Activated CD4-positive, alpha-beta T cell treated with anti-CD3 and anti-CD28 coated beads, Interleukin-2, amount 50 U/mL, for 48 hours (primary cell): ENCODE data around the gene MATN3.
"Not testable (repeated sequence)": the region's sequence is repeated elsewhere in the genome, so short reads cannot be mapped to it uniquely, and the experiment has no call there.

ENCODE experiments used
- DNase-seq, 2 experiments: peaks; one replicate each; pipeline ENCODE4 v3.0.0-alpha.2; 2020

MATN3 gene, protein sequence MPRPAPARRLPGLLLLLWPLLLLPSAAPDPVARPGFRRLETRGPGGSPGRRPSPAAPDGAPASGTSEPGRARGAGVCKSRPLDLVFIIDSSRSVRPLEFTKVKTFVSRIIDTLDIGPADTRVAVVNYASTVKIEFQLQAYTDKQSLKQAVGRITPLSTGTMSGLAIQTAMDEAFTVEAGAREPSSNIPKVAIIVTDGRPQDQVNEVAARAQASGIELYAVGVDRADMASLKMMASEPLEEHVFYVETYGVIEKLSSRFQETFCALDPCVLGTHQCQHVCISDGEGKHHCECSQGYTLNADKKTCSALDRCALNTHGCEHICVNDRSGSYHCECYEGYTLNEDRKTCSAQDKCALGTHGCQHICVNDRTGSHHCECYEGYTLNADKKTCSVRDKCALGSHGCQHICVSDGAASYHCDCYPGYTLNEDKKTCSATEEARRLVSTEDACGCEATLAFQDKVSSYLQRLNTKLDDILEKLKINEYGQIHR

DNA sequence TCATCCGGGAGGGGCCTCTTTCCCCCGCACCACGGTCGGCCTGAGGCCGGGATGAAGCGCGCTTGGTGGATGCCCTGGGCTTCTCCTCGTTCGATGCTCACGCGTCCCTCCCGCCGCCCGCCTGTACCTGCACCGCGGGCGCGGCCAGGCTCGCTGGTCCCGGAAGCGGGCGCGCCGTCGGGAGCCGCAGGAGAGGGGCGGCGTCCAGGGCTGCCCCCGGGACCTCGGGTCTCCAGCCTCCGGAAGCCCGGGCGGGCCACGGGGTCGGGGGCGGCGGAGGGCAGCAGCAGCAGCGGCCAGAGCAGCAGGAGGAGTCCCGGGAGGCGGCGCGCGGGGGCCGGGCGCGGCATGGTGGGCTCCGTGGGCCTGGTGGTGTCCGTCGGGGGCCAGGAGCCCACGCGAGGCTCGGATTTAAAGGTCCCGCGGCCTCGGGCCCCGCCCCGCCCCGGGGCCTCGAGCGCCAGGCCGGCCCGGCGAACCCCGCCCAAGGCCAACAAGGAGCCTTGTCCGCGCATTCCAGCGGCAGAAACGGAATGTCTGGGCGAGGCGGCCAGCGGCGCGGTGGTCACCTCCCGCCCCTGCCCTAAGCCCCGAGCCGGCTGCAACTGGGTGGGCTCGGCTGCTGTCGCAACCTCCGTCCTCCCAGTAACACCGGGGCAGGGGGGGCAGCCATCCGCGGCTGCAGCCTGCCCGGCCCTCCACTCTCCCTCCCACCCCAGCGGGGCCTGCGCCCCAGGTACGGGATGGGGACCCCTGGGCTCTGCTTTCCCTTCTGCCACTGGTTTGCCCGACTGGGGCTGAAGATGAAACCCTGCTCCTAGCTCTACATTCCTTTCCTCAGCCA, at the start of gene MATN3:
Gene MATN3, minus strand, starts transcription at position 387 of the 844 bp plus-strand sequence. Its CDS starts 37 bp downstream, at position 350.
- DNase-seq: peak in 1 of 2 experiments; percentile 11

DNA sequence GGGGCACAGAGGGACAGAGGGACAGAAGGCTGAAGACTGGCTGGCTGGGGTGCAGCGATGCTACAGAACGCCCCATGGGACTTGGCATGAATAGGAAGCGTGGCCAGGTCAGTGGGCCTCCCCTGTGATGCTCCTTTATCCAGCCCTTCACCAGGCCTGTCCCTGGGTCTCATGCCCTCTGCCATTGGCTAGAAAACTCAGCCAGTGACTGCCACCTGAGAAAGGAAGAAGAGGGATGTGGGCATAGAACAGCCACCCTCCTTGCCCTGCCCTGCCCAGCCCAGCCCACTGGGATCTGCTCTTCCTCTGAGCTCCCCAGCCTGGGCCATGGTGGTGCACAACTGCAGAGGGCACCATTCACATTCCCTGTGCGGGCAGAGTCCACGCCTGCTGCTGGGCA, 49.5 kb upstream of the MATN3 start:
- no peak for DNase-seq

DNA sequence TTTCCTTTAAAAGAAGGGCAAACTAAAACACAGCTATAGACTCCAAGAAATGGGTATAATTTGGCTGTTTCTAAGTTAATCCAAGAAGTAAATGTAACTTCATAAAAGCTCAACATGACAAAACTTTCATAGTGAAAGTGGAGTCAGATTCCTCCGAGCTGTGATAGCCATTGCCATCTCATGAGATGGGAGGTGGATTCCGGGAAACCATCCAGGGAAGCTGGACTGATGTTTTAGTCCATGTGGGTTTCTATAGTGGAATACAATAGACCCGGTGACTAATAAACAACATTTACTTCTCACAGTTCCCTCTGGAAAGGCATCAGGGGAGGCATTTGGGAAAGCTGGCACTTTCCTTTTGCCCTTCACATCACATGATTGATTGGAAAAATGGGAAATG, 49.0 kb upstream of the MATN3 start:
- DNase-seq: no peak

DNA sequence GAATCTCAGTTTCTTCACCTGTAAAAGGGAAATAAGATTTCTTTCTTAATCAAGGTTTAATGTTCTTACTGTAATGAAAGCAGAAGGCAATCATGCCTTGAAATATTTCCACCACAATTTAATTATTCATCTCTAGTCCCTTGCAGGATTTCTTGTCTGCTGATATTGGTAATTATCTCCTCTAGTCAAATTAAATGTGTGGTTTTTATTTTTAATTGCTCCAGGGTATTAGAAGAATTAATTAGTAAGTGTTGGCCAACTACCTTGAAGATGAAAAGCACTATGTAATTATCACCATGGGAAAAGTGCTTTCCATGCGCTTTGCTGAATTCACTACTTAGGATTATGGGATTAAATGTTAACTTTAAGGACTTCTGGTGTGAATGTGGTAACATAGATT, 47.6 kb upstream of the MATN3 start:
- no peak for DNase-seq

DNA sequence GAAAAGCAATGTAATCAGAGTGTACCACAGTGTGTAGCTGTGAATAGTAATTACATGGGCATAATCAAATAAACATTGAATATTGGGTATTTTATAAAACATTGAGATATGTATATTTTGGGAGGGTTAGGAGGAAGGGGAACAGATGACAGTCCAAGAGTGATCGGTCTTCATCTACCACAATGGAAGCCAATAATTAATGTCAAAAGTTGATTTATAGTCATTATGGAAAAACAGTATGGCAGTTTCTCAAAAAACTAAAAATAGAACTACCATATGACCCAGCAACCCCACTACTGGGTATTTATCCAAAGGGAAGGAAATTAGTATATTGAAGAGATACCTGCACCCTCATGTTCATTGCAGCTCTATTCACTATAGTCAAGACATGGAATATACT, 44.8 kb upstream of the MATN3 start:
- no peak for DNase-seq

DNA sequence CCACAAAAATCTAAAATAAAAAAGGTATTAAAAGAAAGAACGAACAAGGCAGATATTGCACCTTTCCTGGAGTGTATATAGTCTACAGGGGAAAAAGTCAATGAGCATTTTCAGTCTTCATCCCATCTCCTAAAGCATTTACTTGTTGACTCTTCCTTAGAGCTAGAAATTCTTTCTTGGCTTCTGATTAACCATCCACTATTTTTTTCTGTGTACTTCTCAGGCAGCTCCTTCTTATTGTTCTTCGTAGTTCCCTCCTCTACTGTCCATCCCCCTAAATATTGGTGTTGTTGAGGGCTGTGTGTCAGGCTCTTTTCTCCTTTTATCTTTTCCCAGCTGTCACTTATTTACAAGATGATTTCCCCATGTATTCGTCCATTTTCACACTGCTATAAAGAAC, 42.5 kb upstream of the MATN3 start:
- DNase-seq: no peak

DNA sequence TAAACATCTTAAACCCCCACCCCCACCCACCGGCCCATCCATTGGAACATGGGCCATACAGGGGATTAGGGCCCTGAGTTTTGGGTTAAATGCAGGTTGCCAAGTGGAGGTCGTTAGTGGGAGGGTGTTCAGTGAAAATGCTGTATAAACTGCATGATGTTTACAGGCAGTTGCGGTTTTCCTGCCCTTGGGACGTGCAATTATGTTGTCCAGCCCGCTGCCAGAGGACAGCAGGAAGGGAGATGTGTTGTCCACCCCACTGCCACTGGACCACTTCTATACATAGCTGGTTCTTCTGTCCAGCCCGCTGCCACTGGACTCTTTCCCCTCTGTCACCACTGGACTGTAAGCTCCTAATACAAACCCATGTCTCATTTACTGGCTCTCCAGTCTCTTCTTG, 41.7 kb upstream of the MATN3 start:
- DNase-seq: no peak

DNA sequence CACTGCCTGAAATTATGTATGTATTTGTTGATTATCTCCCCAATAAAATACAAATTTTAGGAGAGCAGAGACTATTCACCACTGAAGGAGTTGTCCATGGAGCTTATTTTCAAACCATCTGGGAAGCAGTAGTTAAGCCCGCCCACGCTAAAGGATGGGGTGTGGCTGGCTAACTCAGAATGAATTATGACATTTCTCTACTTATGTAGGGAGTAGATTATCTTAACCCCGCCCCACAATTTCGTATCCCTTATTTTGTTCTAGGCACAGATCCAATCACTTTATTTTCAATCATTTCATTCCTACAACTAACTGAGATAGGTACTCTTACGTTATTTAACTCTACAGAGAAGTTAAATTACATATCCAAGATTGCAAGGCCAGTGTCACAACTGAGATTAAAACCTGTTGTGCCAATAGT, 40.4 kb upstream of the MATN3 start:
- peak in 1 of 2 experiments; percentile 16 for DNase-seq

DNA sequence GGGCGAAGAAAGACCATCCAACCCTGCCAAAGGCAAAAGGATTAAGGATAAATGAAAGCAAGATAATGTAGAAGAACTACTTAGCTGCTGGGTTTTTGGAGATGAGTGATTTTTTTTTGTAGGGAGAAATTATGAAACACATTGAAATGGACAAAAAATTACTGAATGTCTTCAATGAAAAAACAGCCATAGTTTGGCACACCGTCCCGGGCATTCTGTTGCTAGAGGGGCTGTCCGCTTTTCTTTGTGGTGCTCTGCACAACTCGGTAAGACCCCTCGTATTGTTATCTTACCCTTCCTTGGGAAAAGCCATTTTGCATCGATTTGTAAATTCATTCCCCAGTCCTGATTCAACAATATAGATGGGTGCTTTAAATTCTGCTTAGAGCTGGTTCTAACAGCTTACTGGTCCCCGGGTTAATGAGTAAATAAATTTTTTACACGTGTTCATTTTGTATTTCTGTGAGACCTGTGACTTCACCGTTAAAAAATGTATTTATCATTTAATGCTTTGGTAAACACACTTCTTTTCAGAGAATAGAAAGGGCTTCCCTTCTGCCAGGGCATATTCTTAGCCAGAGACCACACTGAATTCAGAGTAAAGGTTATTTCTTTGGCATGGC, 39.9 kb upstream of the MATN3 start:
- no peak for DNase-seq

DNA sequence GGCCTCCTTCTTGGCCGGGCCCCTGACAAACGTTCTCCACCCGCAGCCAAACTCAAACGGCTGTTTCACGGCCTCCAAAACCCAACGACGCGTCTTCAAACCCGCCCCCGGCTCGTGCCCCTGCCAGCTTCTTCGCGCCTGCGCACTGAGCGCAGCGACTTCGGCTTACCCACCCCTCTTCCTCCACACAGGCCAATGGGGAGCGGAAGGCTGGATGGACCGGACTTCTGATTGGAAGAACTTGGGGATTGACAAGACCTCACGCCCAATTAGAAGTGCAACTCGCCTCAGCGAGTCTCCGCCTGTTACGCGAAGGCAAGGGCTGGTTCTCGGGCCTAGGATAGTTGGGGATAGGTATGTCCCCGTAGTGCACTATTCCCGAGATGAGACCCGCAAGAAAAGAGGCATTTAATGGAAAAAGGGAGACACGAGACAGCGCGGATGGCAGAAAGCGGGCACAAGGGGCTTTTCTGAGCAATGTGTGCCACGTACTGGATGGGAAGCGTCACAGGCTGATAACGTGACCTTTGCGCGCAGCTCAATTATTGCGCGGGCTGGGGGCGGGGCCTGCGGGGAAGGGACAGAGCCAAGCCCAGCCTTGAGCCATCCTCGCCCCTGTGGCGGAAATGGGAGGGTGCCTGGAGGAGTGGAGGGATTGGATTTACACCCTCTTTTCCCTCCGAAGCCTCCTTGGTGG, 39.2 kb upstream of the MATN3 start, which contains the start of gene LAPTM4A:
Gene LAPTM4A, minus strand, starts transcription at position 97 of the 697 bp plus-strand sequence. CDS start 108 bp downstream, outside the sequence.
- peak; percentile 95 to 96 for DNase-seq

DNA sequence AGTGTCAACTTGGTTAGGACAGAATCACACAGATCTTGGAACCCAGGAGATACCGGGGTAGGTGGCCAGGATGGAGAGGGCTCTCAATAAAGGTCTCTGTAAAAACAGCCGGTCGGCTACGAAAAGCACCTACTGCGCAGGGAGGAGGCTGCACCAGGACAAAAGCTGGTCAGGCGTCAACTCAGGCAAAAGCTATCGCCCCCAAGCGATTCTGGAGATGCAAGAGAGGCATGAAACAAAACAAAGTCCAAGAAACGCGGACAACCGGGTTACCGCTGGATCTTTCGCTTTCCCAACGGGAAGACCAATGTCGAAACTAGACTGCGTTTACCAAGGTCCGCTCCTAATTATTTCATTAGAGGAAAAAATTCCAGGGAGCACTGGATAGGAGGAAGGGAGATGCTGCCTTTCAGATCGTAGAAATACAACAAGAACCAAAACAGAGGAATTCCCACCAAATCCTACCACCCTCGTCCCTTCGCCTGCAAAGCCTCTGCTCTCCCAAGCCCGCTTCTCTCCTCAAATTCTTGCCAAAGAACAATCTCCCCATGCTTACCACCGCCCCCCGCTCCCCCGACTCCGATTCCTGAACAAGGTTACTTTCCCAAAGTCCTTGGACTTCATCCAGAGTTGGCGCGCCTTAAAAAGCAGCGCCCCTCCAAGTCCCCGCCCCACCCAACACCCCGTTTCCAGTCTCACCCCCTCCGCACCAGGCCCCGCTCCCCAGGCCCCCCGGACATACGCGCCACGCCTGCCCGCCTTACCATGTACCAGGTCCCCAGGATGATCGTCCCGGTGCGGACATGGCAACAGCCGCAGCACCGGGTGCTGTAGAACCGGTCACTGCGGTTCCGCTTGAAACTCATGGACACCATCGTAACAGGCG, 38.4 kb upstream of the MATN3 start:
- DNase-seq: peak; percentile 17 to 34

DNA sequence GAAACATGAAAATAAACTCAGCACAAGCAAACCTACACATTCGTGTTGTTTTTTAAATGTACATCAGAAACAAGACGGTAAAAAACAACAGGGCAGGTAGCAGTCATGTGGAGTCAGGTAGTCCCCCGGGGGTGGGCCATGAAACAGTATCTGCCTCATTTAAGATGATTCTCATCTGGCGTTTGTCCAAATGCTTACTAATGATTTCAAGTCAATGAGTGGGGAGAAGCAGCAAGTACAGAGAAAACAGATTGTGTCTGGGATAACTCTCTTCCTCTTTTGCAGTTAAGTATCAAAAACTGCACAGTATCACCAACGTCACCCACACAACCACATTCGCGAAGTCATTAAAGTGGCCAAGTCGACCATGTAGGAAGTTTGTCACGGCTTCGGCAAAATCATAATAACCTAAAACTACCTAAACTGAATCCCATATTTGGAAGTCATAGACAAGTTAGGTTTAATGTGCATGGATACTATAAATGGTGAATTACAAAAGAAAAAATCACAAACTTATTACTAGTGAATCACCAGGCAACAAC, 37.7 kb upstream of the MATN3 start:
- peak; percentile 17 to 38 for DNase-seq

DNA sequence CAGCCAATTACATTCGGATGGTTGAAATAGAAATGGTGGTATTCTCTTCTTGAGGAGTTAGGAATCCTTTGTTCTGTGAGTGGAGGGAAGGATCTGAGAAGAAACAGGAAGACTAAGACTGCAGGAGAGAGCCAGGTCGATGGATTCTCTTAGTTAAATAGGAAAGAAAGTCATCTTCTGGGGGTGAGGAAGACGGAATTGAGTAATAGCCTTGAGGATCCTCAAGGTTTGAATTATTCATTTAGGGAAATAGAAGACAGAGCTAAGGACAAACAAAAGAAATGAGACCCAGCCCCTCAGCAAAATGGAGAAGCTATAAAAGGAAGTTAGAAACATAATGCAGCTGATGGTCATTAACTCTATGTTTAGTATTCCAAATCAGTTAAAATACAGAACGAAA, 37.2 kb upstream of the MATN3 start:
- no peak for DNase-seq

DNA sequence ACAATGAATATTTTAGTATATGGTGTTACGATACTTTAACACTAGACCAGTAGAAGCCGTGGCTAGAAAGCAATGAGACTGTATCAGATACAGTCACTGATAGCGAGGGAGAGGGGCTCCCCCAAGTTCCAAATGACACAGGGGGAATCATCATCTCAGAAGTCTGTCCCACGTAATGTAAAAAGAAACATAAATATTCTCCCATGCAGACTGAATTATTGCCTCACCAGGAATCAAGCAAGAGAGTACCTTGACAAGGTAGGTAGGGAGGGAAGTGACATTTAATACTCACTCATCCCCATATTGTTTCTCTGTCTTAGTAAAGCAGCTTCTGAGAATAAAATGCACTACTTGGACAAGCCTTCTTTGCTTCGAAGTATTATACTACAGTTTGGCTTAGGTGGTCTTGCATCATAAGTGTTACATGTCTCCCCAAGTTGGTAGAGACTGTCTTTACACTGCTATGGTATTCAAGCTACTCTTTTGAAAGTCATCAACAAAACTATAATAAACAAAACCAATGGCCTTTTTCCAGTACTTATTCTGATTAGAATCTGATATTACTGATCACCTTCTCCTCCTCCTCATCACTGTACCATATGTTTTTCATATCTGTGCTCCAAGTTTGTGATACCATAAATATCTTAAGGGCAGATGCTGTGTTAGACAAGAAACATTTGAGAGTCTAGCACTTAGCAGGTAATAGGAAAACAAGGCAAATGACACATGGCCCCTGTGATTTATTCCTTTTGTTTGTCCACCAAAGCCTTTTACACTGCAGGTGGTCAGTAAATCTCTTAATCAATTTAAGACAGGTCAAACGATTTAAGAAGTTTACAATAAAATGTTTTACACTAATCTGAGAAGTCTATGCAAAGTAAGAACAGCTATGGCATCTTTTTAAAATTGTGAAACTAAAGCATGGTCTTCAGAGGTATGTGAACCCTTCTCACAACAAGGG, 36.3 kb upstream of the MATN3 start:
- no peak for DNase-seq

DNA sequence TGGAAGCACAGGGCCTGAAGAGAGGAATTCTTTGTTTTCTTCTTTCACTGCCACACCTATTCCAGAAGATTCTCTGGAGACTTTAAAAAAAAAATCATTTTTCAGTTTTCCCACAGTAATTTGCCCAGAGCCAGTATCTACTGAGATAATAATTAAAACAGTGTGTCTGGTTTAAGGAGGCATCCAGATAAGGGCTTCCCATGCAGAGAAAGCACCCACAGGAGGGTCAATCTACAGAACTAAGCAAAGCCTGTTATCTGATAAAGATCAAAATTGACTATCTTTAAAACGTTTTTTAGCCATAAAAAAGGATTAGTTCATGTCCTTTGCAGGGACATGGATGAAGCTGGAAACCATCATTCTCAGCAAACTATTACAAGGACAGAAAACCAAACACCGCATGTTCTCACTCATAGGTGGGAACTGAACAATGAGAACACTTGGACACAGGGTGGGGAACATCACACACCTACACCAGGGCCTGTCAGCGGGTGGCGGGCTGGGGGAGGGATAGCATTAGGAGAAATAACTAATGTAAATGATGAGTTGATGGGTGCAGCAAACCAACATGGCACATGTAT, 33.3 kb upstream of the MATN3 start:
- not testable (repeated sequence) for DNase-seq

DNA sequence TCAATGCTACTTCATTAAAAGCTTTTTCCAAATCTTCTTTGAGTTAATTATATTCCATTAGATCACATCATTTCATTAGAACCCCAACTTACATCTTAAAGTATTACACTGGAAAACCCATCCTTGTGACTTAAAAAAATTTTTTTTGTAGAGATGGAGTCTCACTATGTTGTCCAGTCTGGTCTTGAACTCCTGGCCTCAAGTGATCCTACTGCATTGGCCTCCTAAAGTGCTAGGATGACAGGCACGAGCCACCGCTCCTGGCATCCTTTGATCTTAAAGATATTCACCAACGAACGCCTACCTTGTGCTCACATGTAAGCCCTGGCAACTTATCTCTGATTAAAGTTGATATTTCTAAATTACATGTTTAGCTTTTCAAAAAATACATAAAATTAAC, 32.3 kb upstream of the MATN3 start:
- DNase-seq: no peak

DNA sequence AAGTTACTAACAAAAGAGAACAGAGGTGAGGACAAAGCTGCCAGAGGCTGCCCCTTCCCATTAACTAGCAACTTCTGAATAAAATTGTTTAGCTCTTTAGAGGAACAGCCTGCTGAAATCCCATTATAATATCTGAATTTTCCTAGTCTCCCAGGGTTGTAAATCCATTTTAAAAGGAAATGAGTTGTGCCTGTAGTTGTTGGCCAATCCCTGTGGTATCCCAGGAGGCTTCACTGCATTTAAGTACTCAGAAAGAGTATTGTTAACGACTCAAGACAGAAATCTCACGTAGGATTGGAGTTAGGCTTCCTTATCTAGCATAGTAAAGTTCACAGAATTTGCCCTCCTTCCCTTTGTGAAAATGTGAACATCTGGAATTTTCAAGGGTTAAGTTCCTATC, 30.1 kb upstream of the MATN3 start:
- DNase-seq: no peak

DNA sequence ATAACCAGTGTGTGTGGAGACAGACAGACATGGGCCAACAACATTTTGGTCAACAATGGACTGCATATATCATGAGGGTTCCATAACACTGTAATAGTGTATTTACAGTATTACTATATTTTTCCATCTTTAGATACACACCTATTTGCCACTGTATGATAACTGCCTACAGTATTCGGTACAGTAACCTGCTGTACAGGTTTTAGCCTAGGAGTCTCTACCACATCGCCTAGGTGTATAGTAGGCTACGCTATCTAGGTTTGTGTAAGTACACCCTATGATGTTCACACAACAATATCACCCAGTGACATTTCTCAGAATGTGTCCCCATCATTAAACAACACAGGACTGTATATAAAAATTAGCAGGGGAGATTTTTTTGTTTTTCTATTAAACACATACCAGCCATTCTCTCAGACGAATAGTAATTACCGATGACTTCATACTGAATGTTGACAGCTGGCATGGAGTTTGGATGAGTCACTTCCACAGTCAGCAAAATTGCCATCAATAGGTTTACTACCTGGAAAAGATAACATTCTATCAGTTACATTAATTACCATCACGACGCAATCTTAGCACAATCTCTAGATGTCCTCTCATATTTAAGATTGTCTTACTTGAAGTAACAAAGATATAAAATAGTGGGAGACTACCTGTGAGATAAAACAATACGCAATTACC, 28.2 kb upstream of the MATN3 start:
- no peak for DNase-seq

DNA sequence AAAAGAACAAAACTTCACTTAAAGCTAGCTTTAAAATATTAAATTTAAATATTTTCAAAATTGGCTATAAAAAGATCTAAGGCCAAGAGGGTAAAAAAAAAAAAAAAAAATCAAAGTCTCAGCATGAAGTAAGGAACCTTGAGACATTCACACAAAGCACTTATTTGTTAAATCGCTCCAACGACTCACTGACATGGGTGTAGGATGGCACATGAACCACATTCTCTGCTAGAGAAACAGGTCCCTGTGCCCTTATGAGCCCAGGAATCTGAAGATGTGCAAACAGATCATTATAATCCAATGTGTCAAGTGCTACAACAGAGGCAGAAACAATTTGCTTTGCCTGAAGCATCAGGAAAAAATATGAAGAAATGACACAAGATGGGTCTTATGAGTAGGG, 25.2 kb upstream of the MATN3 start:
- DNase-seq: no peak
